HG03457 (cell line): ENCODE data around the gene DCTN3.

Source experiments
- ATAC-seq: cut with Tn5 transposase; IDR thresholded peaks from one replicate; pipeline ENCODE4 v1.9.1; 2021; ENCODE audit warnings: moderate number of reproducible peaks; ENCODE audit not compliant: unreplicated experiment

DCTN3 gene

DNA sequence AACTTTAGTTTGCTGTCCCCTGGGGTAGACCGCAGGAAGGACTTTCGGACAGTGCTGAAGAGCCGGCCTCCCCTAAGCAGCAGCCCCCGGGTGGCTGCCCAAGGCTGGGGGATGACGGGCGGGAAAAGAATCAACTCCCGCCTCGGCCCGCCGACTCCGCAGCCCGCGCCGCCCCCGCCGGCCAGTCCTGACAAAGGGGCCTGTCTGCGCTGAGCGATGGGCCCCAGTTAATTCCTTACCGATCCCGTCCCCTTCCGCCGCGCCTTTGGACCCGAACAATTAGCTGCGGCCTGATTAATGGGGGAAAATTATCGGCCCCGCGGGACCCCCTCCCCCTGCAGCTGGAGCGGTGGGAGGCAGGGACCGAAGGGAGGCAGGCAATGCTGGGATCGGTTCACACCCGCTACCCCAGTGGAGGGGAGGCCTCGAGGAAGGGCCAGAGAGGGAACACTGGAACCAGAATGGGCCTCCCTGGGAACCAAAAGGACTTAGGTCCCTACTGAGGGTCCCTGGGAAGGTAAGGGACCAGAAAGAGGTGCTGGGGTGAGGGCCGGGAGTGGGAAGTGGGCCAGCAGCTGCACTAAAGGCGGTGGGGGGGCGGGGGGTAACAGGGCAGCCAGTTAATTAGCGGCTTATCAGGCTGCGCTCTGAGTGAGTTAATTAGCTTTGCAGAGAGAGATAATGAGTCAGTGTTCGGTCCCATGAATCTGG, 4.3 kb upstream of the DCTN3 start:
- ATAC-seq = no peak

DNA sequence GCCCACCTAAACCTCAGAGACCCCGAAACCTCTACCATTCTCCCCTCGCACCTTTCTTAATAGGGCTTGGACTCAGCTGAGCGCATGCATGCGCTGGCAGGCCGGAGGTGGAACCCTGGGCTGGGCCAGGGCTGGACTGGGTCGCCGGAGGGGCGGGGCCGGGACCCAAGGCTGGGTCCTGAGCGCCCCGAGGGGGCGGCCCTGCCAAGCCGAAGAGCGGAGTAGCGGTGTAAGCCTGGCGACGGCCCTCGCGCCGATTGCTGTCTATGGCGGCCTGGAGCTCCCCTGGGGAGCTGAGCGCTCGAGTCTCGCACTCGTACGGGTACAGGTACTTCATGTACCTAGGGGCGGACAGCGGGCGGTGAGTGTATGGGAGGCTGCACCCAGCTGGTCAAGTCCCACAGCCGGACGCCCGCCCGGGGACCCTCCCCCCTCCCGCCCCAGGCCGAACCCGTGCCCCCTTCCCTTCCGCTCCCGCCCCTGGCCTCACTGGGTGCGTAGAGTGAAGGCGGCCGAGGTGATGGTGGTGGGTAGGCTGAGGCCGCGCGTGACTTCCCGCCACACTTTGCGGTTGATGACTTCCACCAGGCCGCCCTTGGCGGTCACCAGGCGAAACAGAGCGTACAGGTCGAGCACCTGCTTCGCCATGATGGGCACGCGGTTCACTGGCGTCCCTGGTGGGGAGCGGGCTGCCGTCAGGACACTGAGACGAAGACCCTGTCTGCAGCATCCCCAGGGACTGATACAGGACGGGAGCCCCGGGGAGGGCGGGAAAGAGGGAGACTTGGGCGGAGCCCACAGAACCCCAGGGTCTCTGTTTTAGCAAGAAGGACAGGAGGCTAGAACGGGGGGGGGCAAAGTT, 3.3 kb upstream of the DCTN3 start:
- no peak for ATAC-seq

DNA sequence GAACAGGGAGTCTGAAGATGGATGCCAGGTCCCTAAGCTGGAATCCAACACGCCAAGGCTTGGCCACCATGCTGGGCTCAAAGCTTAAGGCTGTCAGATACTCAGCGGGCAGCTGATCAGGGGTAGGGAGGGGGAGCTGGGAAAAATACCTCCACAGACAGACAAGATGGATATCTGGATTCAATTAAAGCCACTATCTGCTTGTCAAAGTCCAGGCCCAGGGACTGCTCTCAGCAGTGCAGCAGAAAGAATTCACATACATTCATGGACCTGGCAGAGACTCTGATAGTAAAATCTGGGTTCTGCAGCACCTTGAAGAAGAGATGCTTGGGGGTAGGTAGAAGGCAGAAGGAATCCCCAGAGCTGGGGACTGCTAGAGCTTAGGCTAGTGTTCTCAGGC, 5.2 kb downstream of the DCTN3 start:
- ATAC-seq = no peak

DNA sequence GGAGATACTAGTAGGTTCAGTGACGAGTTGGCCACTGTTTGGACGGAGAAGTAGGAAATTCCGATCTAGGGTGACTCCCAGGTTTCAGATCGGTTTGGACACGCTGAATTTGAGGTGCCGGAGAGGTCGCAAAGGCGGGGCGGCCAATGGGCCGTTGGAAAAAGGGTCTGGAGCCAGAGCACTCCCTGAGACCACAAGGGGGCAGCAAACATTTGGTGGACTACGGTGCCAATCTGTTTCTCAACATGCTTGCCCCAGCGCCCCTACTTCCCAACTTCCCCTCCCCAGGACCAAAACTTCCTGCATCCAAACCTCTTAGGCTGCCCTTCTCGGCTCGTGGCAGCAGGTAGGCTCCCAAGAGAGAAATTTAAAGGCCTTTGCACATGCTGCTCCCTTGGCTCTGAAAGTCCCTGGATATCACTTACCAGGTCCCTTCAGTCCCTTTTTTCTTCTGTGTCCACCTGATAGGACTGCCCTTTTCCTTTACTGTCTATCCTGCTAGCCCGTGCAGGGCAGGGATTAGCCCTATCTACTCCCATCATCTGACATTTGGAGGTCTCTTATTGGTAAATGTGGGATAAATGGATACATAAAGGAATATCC, 7.4 kb downstream of the DCTN3 start:
- ATAC-seq = no peak

DNA sequence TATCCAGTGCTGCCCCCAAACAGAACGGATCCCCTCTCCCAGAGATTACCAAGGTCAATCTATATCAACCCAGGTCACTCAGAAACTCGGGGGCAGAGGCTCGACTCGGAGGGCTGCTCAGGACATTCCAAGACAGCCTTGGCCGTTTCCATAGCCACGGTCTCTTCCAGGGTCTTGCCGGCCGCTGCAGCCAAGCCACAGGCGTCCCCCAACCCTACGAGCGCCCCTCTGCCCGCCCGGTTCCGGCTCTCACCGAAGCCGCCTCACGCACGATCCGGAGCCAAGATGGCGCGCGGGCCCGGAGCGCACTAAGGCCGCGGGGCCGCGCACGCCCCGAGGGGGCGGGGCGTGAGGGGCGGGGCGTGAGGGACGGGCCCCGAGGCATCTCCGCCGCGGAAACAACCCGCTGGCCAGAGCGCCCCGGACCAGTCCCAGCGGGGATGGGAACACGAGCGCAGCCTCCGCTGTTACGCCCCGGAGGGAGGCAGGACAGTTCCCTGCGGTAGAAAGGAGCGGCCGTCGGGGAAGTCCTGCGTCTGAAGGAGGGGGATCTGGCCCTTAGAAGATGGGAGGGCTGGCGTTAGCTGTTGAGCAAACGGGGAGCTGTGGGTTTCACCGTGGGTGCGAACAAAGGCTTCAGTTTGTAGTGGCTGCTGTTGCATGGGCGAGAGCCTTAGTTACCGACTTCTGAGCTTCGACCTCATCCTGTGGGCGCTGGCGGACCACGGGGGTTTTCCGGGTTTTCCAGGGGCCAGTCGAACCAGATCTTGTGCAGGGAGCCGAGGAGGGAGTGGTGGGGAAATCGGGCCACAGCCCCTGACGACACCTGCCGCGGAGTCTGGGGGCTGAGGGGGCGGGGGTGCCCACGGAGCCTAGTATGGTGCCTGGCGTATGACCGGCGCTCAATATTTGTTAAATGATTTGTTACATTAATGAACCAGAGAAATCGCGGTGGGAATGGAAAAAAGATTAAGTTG, 8.2 kb downstream of the DCTN3 start, which contains the start of gene RPP25L:
RPP25L (minus strand) TSS at position 287 of the 977 bp plus-strand sequence. CDS start 801 bp downstream, outside the sequence.
- ATAC-seq = peak; percentile 64

DNA sequence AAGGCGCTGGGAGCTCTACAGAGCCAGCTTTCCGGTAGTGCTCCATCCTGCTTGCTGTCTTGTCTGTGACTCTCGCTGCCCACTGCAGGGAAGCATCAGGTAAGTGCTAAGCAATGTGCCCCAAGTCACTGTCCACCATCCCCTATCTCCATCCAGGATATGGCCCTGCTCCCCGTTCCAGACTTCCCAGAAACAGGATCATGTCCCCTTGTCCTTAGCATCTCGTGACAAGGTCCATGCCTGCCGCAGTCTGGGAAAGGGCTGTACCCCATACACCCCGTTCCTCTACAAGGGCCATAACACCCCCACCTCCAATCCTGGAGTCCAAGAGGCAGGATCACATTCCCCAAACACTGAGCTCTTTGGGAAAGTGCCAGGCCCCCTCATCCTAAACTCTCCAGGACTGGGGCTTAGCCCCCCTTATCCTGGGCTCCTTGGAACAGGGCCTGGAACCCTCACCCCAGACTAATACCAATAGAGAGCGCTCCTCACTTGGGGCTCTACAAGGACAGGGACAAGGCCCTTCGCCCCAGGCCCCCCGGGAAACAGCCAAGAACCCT, 9.0 kb downstream of the DCTN3 start:
- ATAC-seq = no peak

DNA sequence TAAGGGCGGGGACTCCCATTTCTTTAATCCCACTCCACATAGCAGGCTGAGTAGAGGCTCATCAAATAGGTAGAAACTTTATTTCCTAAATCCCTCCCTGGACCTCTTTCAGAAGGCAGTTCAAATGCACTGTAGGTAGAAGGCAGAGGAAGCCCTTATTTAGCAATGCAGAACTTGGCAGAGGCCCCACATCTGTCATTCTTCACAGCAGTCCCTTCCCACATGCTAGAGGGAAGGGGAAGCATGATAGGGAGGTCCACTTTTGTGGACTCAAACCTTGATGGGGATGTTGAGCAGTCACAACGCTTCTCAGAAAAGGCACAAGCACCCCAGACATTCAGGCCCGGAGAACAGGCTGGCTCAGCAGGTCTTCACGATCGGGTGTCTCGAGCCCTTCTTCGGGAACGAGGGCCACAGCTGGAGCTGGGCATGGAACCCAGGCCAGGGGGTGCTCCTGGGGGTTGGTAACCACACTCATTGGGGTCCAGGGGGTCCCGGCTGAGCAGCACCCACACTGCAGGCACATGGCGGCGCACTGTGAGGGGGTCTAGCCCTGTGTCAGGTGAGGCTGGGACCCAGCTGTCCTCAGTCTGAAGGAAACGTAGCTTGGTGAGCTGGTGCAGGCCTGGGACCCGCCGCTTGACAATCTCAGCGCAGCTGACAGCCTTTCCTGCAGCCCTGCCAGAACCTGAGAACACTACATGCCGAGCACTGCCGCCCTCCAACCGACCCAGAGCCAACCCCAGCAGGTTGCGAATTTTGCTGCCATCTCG, 9.7 kb downstream of the DCTN3 start:
- ATAC-seq = no peak

DNA sequence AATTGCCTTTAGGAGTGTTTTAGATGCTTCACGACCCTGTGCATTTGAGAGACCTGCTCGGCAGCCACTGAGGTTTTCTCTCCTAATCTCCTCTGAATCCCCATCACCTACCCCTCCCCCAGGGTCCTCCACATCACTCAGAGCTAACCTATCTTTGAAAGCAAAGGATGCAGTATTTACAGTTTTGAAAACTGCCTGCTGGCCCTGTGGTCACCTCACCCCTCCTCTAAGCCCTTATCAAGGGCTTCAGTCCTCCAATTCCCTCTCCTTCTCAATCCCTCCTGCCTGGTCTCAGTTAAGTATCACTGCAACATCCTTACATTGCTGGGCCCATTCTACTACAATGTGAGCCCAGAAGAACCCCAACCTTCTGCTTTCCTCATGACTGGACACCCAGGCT, 13.0 kb downstream of the DCTN3 start:
- ATAC-seq = no peak

DNA sequence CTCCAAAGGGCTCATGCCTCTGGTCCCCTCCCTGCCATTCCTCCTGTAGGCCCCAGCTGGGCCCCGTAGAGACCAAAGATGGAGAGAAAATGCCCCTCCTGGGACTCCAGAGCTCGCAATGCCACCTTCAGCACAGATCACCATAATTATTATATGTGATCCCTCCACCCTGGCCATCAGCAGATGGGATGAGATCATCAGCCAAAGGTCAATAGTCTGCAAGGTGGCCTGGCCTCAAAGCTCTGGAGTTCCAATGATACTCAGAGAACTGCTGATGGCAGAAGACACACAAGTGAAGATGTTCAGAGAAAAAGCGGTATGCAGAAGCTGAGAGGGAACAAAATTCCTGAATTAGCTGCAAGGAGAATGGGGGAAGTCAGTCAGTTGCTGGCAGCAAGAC, 13.4 kb downstream of the DCTN3 start:
- no peak for ATAC-seq

DNA sequence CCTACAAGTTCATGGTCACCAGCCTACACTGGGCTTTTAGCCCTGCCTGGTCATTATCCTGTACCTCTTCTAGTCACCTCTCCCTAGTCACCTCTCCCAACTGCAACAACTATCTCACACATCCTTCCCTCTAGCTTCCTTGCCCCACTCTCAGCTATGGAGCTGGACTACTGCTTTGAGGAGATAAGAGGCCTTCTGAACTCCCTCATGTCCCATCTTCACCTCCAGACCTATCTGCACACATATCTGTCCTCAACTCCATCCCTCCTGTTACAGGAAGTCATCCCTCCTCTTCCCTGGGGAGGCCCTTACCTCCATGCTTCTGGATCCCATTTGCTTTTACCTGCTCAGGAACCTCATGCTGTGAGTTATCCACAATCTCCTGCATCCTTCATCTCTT, 14.1 kb downstream of the DCTN3 start:
- no peak for ATAC-seq

DNA sequence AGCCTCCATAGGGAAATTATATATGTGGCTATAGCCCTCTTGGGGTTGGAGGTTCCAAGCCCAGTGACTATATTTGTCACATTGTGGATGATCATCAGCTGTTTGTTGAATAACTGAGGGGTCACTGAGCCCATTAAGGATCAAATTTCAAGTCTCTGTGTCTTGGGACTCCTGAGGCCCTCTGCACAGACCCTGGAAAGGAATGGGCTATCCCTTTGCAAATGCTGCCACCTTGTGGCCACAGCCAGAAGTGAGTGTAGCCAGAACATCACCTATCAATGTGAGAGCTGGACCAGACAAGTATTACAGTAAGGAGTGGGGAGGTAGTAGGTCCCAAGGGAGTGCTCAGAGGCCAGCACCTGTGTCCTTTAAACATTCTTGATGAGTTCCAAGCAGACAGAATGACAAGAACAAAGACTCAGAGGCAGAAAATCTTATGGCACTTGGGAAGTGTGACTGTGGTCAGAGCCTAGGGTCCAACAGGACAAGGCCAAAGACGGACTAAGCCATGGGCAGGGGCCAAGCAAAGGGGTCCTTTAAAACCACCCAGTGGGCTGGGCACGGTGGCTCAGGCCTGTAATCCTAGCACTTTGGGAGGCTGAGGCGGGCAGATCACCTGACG, 16.6 kb downstream of the DCTN3 start:
- no peak for ATAC-seq

DNA sequence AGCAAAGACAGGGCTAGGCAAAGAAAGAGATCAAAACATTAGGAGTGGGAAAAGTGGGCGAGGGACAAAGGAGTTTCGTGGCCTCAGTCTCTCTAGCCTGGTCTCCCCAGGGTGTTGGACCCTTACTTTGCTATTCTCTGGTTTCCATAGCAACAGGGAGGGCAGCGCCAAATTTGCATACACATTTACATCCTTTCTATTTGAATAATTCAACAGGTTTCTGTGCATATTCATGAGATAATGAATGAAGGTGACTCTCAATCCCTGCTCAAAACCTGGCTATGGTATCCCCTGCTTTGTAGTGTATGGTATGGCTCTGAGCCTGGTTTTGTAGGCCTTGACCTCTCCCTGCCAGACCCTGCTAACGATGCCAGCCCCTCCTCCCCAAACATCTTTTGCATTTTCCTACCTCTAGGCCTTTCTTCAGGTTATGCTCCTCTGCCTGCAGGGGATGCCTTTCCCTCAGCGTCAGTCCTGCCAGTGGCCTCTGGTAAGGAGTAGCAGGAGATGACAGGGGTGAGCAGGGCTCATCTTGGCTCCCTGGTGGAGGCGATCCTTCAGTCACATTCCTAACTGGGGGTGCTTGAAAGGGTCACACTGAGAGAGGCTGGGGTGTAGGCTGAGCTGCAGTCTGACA, 18.2 kb downstream of the DCTN3 start:
- ATAC-seq = no peak

DNA sequence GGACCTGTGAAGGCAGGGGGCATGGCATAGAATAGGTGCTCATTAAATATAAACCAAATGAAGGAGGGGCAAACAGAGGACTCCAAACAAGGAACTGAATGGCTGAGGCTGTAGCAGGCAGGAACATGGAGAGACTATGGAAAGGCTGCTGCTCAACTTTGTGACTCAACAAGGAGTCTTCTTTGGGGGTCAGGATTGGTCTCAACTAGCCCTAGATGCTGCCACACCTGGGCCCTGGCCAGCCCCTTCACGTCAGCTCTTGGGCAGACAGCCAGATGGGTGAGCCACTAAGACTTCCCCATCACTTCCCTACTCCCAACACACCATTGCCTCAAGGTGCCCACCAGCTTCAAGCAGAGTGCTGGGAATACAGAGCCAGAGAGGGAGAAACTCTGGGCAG, 19.4 kb downstream of the DCTN3 start:
- ATAC-seq = no peak

DNA sequence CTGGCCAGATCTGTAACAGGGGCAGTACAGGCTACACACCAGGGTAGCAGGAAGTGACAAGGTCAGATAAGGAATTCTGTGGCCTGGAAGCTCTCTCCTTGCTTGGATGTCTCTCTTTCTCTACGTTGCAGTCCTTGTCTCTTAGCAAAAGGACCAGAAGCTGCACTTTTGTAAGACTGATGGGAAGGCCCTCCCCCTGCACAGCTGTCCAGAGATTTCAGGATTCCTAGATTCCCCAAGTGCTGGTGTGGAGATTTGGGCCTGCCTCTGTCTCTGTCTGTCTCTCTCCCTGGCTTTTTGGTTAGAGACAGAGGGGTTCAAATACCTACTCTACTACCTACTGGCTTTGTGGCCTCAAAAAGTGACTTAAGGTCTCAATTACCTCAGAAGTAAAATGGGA, 20.7 kb downstream of the DCTN3 start:
- ATAC-seq = no peak

DNA sequence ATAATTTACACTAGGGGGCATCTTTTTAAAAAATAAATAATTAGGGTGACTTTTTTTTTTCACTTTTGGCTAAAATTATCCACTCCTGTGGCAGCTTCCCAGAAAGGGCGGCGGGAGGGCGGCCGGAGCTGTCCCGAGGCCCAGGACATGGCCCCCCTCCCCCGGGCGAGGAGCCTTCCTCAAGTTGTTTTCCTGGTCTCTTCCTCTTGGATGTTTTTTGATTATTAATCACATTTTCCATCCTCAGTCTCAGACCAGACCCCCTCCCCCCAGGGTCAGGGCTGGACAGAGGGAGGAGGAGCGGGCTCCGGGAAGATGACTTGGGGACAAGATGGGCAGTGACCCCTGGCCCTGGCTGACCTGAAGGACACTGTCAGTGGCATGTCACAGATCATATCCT, 26.1 kb downstream of the DCTN3 start:
- ATAC-seq = no peak

DNA sequence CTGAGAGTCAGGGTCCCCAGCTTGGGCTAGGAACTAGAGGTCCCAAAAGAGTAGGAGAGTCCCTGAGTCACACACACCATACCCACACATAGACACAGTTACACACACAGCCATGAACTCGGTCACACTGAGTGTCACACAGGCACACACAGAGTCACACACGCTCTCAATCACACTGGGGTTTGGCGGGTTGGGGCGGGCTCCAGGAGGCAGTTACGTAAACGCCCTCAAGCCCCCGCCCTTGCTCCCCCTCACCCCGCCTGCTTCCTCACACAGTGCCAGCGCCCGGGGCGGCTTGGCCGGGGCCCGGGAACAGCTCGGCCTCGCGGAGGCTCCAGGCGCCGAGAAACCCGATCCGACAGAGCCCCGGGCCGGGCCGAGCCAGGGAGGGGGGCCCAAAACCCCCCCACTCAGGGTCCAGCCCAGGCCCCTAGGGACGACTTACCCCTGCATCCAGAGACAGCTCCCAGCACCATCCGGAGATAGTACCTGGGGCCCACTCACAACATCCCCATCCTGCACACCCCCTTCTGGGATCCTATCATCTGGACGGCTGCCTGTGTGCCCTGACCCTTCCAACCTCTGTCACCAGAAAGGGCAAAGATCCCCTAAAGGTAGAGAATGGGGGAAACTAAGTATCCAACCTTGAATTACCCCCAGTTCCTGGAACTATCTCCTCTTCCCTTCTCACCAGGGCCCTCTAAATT, 27.2 kb downstream of the DCTN3 start:
- ATAC-seq = no peak

DNA sequence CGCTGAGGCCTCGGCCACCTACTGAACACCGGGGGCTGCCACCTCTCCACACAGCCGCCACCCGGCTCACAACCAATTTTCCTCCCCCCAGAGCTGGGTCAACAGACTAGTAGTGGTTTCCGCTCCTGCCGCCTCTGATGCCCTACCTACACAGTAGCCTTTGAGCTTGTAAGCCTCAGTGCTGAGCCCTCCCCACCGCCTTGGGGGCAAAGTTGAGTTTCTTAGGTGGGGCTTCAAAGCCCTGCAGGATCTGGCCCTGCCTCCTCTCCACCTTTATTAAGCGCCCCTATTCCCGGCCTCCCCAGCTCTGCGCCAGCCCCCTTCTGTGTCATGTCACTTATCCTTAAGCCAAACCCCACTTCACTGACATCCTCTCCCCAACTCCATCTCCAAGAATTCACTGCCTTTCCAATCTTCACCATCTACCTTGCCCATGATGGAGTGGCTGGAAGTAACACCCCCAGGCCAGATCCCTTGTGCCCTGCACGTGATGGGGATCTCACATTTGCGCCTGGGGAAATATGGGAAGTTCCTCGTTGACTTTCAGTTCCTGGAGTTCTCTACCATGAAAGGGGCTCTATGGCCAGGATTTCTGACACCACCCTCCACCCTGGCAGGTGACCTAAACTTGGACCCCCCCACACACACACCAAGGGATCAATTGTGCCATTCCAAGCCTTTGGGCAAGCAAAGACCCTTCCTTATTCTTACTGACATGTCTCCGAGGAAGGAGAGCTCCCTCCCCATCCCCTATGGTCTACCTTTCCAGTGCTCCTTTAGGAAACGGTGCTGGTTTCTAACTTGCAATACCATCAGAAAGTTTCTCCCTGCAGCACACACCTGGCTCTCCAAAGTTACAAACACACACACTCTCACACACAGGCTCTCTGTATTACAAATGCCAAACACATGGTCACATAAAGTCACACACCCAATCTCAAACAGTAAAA, 28.1 kb downstream of the DCTN3 start:
- no peak for ATAC-seq
